B cell (primary cell): ENCODE data around the gene KLHL36. TPM values are rescaled to one million over a fixed set of nuclear protein-coding genes. Genes with fewer than 3 reads are reported as not detected.

ENCODE experiments used
- ATAC-seq: fragments of 200-7000 bp; cut with Tn5 transposase; one replicate; pipeline ENCODE4 v1.10.0; 2021; ENCODE audit warnings: low read depth, mild to moderate bottlenecking, moderate number of reproducible peaks, moderate library complexity
- CTCF ChIA-PET: fragments of 350-600 bp; sonication (Branson Sonifier 250); formaldehyde crosslinking; loops from one replicate; lab custom pipeline; 2021; ENCODE audit warnings: antibody characterized with exemption, inconsistent platforms; lab: Charles Lee
- POLR2A ChIA-PET: fragments of 350-600 bp; sonication (Branson Sonifier 250); formaldehyde crosslinking; loops from one replicate; lab custom pipeline; 2021; ENCODE audit warnings: antibody characterized with exemption; lab: Charles Lee
- DNase-seq: peaks from one replicate; pipeline ENCODE4 v3.0.0; 2013
- H2AFZ ChIP-seq: 2 replicates; pipeline ENCODE4 v1.6.1; 2012; ENCODE audit warnings: mild to moderate bottlenecking, low read depth, low read length; ENCODE audit not compliant: insufficient read depth, poor library complexity, severe bottlenecking
- H3K27ac ChIP-seq, 2 donors: 1 replicate in 1 of 2; 2 replicates in 1 of 2; pipeline ENCODE4 v1.5.1; 2012 to 2013; ENCODE audit warnings: low read length in 2 of 2, mild to moderate bottlenecking in 2 of 2, moderate library complexity in 1 of 2
- H3K27me3 ChIP-seq, 4 experiments: fragments of 200-600 bp in 1 of 4; sonication (generic) in 1 of 4; replicated peaks in 1 of 4; 1 replicate in 2 of 4; 2 replicates in 2 of 4; pipeline versions ENCODE4 v1.6.1 to v1.7.0; 2013 to 2016; ENCODE audit warnings: low read length in 3 of 4, mild to moderate bottlenecking in 2 of 4, mixed read lengths in 1 of 4, moderate library complexity in 1 of 4; ENCODE audit not compliant: insufficient read depth in 4 of 4, control insufficient read depth in 3 of 4; ENCODE audit errors: control extremely low read depth in 1 of 4
- H3K36me3 ChIP-seq, 2 experiments: replicated peaks in 1 of 2; 1 replicate in 1 of 2; 2 replicates in 1 of 2; pipeline versions ENCODE4 v1.6.1 to v1.7.1; 2013; ENCODE audit warnings: low read length in 1 of 2; ENCODE audit not compliant: insufficient read depth in 2 of 2, control insufficient read depth in 1 of 2; ENCODE audit errors: control extremely low read depth in 1 of 2, extremely low read depth in 1 of 2
- H3K4me1 ChIP-seq, 2 donors: fragments of 200-600 bp in 1 of 2; sonication (generic) in 1 of 2; 1 replicate in 1 of 2; 2 replicates in 1 of 2; pipeline versions ENCODE4 v1.5.1 to v1.6.1; 2013 to 2017; ENCODE audit warnings: low read length in 2 of 2; ENCODE audit not compliant: control insufficient read depth in 2 of 2, insufficient read depth in 2 of 2
- H3K4me2 ChIP-seq: replicated peaks from 2 replicates; pipeline ENCODE3; 2012; ENCODE audit warnings: mild to moderate bottlenecking, low read depth, low read length; ENCODE audit not compliant: poor library complexity, severe bottlenecking
- H3K4me3 ChIP-seq, 5 experiments: fragments of 200-600 bp in 1 of 5; sonication (generic) in 1 of 5; 1 replicate in 3 of 5; 2 replicates in 2 of 5; pipeline versions ENCODE4 v1.5.1 to v1.7.0; 2011 to 2016; ENCODE audit warnings: low read length in 4 of 5, mild to moderate bottlenecking in 4 of 5, low read depth in 2 of 5, control low read depth in 1 of 5, moderate library complexity in 1 of 5; ENCODE audit not compliant: insufficient read depth in 1 of 5; ENCODE audit errors: control extremely low read depth in 1 of 5, extremely low read depth in 1 of 5
- H3K79me2 ChIP-seq: fragments of 200-600 bp; sonication (generic); one replicate; pipeline ENCODE4 v1.6.0; 2016; ENCODE audit warnings: low read length; ENCODE audit not compliant: control insufficient read depth, insufficient read depth
- H3K9ac ChIP-seq: fragments of 200-600 bp; sonication (generic); 2 replicates; pipeline ENCODE4 v1.6.1; 2017; ENCODE audit warnings: mild to moderate bottlenecking, low read length, moderate library complexity
- H3K9me3 ChIP-seq, 3 donors: one replicate each; pipeline versions ENCODE4 v1.6.1 to v1.7.1; 2013; ENCODE audit warnings: low read length in 2 of 3; ENCODE audit not compliant: control insufficient read depth in 2 of 3, insufficient read depth in 1 of 3; ENCODE audit errors: control extremely low read depth in 1 of 3
- H4K20me1 ChIP-seq: 2 replicates; pipeline ENCODE4 v1.6.0; 2012; ENCODE audit warnings: mild to moderate bottlenecking, low read length; ENCODE audit not compliant: insufficient read depth, control insufficient read depth, poor library complexity, severe bottlenecking
- H3K27ac Mint-ChIP-seq: one replicate; pipeline ENCODE4 v1.8.0; 2021; ENCODE audit warnings: mixed read lengths
- H3K27me3 Mint-ChIP-seq: one replicate; pipeline ENCODE4 v1.8.0; 2021; ENCODE audit warnings: mixed read lengths
- H3K4me1 Mint-ChIP-seq: one replicate; pipeline ENCODE4 v1.8.0; 2021; ENCODE audit warnings: mixed read lengths
- H3K4me3 Mint-ChIP-seq: one replicate; pipeline ENCODE4 v1.8.0; 2021; ENCODE audit warnings: mixed read lengths
- H3K9me3 Mint-ChIP-seq: one replicate; pipeline ENCODE4 v1.8.0; 2022; ENCODE audit warnings: mixed read lengths; ENCODE audit not compliant: insufficient read depth
- EZH2 ChIP-seq: IDR thresholded peaks from 2 replicates; pipeline ENCODE4 v1.6.1; 2012; ENCODE audit warnings: borderline replicate concordance, low read depth, mild to moderate bottlenecking, moderate library complexity, low read length; ENCODE audit not compliant: insufficient read depth, poor library complexity, severe bottlenecking
- WGBS: methylation state at CpG from one replicate; pipeline ENCODE4 v1.1.5; 2013; ENCODE audit warnings: missing lambda C conversion rate; ENCODE audit not compliant: insufficient coverage; 5-methylcytosine and 5-hydroxymethylcytosine counted together
- intact Hi-C: fragments of 100-400 bp; cut with micrococcal nuclease; formaldehyde crosslinking; loops from one replicate; pipeline ENCODE4 v1.10.0; 2022
- polyA plus RNA-seq: library from polyadenylated mRNA; depleted of rRNA; stranded (reverse); fragments of >200 nt; gene quantifications from 2 replicates; pipeline ENCODE4 v1.2.3, GENCODE V29; 2012
- total RNA-seq, 2 donors: library from RNA; stranded (reverse); fragments of 120-200 nt in 1 of 2; gene quantifications; 1 replicate in 1 of 2; 2 replicates in 1 of 2; pipeline versions ENCODE4 v1.2.3 to v1.2.4, GENCODE V29; 2013 to 2022
- TF ChIP-seq, protein P1 (sequence below): fragments of 200-600 bp; IDR thresholded peaks from one replicate; pipeline ENCODE4 v1.8.0; 2022; ENCODE audit warnings: antibody characterized with exemption, mild to moderate bottlenecking

The KLHL36 gene
- total and polyA plus RNA-seq, 2 donors (not counting 1 experiment from before 2014, with no cell fraction given) = 90.3 to 135 TPM

DNA sequence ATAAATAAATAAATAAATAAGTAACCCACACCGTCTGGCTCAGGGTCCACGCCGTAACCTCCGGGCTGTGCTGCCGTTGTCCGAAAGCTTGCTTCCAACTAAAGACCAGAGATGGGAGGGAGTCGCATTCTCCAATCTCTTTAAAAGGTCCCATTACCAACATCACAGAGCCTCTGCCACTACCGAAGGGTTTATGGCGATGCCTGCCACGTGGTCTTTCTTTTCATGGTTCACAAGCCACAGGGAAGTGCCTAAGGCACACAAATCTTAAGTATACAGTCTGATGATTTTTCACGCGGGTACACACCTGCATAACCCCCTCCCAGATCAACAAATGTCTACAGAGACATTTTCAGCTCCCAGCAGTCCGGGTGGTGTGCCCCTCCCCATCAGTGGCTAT lies 31.8 kb upstream of the KLHL36 start:
- POLR2A ChIA-PET = interaction anchor here (0.6 to 2.1 kb wide), 6 partner anchors 16 to 102 kb away, joined by 4 to 14 read pairs (median 6); no protein-coding TSS in a partner anchor
- no peaks in the 10 kb centered on the region for H3K9me3 Mint-ChIP-seq
- H3K4me3 ChIP-seq = peak overlapping the region; percentile 73 to 96 (median 85)
- H3K79me2 ChIP-seq = peaks cover 67% of the 10 kb centered on the region
- H3K27ac Mint-ChIP-seq = peak overlapping the region; percentile 90
- intact Hi-C loops = loop anchor here (1.0 to 2.0 kb wide), 3 partner anchors 8 to 54 kb away; no protein-coding TSS in a partner anchor
- TF ChIP-seq, protein P1, sequence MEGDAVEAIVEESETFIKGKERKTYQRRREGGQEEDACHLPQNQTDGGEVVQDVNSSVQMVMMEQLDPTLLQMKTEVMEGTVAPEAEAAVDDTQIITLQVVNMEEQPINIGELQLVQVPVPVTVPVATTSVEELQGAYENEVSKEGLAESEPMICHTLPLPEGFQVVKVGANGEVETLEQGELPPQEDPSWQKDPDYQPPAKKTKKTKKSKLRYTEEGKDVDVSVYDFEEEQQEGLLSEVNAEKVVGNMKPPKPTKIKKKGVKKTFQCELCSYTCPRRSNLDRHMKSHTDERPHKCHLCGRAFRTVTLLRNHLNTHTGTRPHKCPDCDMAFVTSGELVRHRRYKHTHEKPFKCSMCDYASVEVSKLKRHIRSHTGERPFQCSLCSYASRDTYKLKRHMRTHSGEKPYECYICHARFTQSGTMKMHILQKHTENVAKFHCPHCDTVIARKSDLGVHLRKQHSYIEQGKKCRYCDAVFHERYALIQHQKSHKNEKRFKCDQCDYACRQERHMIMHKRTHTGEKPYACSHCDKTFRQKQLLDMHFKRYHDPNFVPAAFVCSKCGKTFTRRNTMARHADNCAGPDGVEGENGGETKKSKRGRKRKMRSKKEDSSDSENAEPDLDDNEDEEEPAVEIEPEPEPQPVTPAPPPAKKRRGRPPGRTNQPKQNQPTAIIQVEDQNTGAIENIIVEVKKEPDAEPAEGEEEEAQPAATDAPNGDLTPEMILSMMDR = no peak
- no peak for TF ChIP-seq EZH2
- H3K36me3 ChIP-seq = peaks cover 0 to 43% of the 10 kb centered on the region in 2 experiments
- H2AFZ ChIP-seq = peak overlapping the region; percentile 77
- peak overlapping the region; percentile 82 for H3K9ac ChIP-seq
- H3K27ac ChIP-seq = peak overlapping the region; percentile 4 to 72
- no peaks in the 10 kb centered on the region for H3K9me3 ChIP-seq
- peaks cover 31% of the 10 kb centered on the region for H4K20me1 ChIP-seq
- CTCF ChIA-PET = interaction anchor here (0.8 to 29.5 kb wide), 7 partner anchors 10 to 113 kb away, joined by 3 to 536 read pairs (median 11); partner anchors contain the start of gene MEAK7
- peak; percentile 75 for DNase-seq
- H3K4me3 Mint-ChIP-seq = peak overlapping the region; percentile 88
- WGBS = 18% methylated on average over 7 of the region's 13 CpGs
- peak; percentile 8 for ATAC-seq
- H3K27me3 ChIP-seq = no peaks in the 10 kb centered on the region
- no peaks in the 10 kb centered on the region for H3K27me3 Mint-ChIP-seq
- peaks cover 71% of the 10 kb centered on the region for H3K4me1 Mint-ChIP-seq
- peak overlapping the region; percentile 88 for H3K4me2 ChIP-seq
- peaks cover 52 to 70% of the 10 kb centered on the region in 2 donors for H3K4me1 ChIP-seq

DNA sequence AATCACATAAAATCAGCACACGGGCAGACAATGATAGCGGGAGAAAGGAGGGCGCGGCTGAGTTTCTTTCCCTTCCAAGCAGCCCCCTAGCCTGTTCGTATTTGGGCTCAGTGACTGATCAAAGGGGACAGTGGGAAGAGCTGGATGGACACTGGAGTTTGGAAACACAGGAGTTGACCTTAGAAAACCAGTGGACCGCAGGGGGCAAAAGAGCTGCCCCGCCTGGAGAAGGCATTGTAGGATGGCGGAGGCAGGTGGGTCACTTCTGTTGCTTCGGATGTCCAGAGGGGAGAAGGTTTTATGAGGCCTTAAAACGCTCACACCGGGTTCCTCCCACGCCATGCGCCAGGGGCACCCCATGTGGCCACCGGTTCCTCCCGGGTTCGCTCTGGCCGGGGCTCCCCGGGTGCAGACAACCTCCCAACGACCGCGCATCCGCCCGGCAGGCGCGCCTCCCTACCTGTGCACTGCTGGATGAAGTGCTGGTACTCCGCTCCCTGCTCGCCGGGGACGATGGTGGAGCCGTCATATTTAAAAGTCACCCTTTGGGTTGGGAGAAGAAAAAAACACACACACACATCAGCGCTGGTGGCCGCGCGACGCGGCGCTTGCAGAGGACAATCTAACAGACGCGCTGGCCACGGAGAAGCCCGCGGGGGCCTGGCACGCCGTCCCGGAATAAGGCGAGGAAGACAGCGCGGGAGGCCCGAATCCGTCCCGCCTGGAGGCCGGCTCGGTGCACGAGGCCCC lies 31.1 kb upstream of the KLHL36 start:
- CTCF ChIA-PET = interaction anchor here (0.8 to 29.5 kb wide), 7 partner anchors 11 to 113 kb away, joined by 3 to 536 read pairs (median 11); partner anchors contain the start of gene MEAK7
- peak overlapping the region; percentile 4 to 72 for H3K27ac ChIP-seq
- H3K79me2 ChIP-seq = peaks cover 60% of the 10 kb centered on the region
- 3% methylated on average over 48 of the region's 54 CpGs for WGBS
- POLR2A ChIA-PET = interaction anchor here (1.2 to 2.1 kb wide), 6 partner anchors 17 to 111 kb away, joined by 4 to 14 read pairs (median 6); no protein-coding TSS in a partner anchor
- H3K4me3 ChIP-seq = peak overlapping the region; percentile 73 to 96 (median 85)
- no peaks in the 10 kb centered on the region for H3K9me3 Mint-ChIP-seq
- H3K27ac Mint-ChIP-seq = peak overlapping the region; percentile 90
- peak overlapping the region; percentile 88 for H3K4me3 Mint-ChIP-seq
- peak overlapping the region; percentile 82 for H3K9ac ChIP-seq
- DNase-seq (no peak), ATAC-seq (no peak)
- H3K4me1 ChIP-seq = peaks cover 51 to 69% of the 10 kb centered on the region in 2 donors
- H3K27me3 Mint-ChIP-seq = no peaks in the 10 kb centered on the region
- intact Hi-C loops = loop anchor here (2.0 kb wide), 2 partner anchors 16 to 54 kb away; no protein-coding TSS in a partner anchor
- H3K4me2 ChIP-seq = peak overlapping the region; percentile 88
- H2AFZ ChIP-seq = peak overlapping the region; percentile 77
- H3K4me1 Mint-ChIP-seq = peaks cover 70% of the 10 kb centered on the region
- TF ChIP-seq EZH2 = no peak
- TF ChIP-seq, protein P1 = no peak
- peaks cover 0 to 36% of the 10 kb centered on the region in 2 experiments for H3K36me3 ChIP-seq
- H3K9me3 ChIP-seq = no peaks in the 10 kb centered on the region
- no peaks in the 10 kb centered on the region for H3K27me3 ChIP-seq
- H4K20me1 ChIP-seq = peaks cover 31% of the 10 kb centered on the region
